Parathyroid adenoma (tissue), 2 donors: Measurements from ENCODE around the gene MAG.

Source experiments
- H2AFZ ChIP-seq: fragments of 300-600 bp; sonication (generic); one replicate; pipeline ENCODE4 v1.7.0; 2017; ENCODE audit warnings: antibody characterized with exemption, mild to moderate bottlenecking
- H3K27ac ChIP-seq: fragments of 300-600 bp; sonication (generic); one replicate; pipeline ENCODE4 v1.7.0; 2017
- H3K27me3 ChIP-seq: fragments of 300-600 bp; sonication (generic); one replicate; pipeline ENCODE4 v1.7.0; 2017; ENCODE audit warnings: low read length; ENCODE audit not compliant: control insufficient read depth, insufficient read depth
- H3K36me3 ChIP-seq: fragments of 300-600 bp; sonication (generic); one replicate; pipeline ENCODE4 v1.7.0; 2017; ENCODE audit warnings: low read length; ENCODE audit not compliant: control insufficient read depth, insufficient read depth
- H3K4me1 ChIP-seq: fragments of 300-600 bp; sonication (generic); one replicate; pipeline ENCODE4 v1.7.0; 2017; ENCODE audit warnings: control low read depth
- H3K4me2 ChIP-seq: fragments of 300-600 bp; sonication (generic); one replicate; pipeline ENCODE4 v1.7.0; 2017; ENCODE audit warnings: low read length
- H3K4me3 ChIP-seq: fragments of 300-600 bp; sonication (generic); one replicate; pipeline ENCODE4 v1.7.0; 2017; ENCODE audit warnings: low read depth, low read length
- H3K79me2 ChIP-seq: fragments of 300-600 bp; sonication (generic); one replicate; pipeline ENCODE4 v1.7.0; 2017; ENCODE audit warnings: control low read depth
- H3K9ac ChIP-seq: fragments of 300-600 bp; sonication (generic); one replicate; pipeline ENCODE4 v1.7.0; 2017; ENCODE audit warnings: mild to moderate bottlenecking
- H3K9me3 ChIP-seq: fragments of 300-600 bp; sonication (generic); one replicate; pipeline ENCODE4 v1.7.0; 2017; ENCODE audit warnings: low read length; ENCODE audit not compliant: control insufficient read depth
- TF ChIP-seq, protein P1 (sequence below): fragments of 300-600 bp; sonication (generic); IDR thresholded peaks from one replicate; pipeline ENCODE4 v1.7.0; 2017; ENCODE audit warnings: antibody characterized with exemption, mild to moderate bottlenecking
- donor health status: primary hyperparathyroidism.

Gene MAG

GRCh38 chr19:35268536-35269437, 23.2 kb upstream of the MAG start, which contains the start of gene USF2:
Gene USF2 (plus strand): TSS chr19:35268962. CDS start chr19:35269102, 140 bp downstream.
- peak within 1 kb of the TSS; percentile 95 for H3K4me2 ChIP-seq
- peaks cover 20% of the 10 kb centered on the region for H3K4me1 ChIP-seq
- TF ChIP-seq, protein P1, sequence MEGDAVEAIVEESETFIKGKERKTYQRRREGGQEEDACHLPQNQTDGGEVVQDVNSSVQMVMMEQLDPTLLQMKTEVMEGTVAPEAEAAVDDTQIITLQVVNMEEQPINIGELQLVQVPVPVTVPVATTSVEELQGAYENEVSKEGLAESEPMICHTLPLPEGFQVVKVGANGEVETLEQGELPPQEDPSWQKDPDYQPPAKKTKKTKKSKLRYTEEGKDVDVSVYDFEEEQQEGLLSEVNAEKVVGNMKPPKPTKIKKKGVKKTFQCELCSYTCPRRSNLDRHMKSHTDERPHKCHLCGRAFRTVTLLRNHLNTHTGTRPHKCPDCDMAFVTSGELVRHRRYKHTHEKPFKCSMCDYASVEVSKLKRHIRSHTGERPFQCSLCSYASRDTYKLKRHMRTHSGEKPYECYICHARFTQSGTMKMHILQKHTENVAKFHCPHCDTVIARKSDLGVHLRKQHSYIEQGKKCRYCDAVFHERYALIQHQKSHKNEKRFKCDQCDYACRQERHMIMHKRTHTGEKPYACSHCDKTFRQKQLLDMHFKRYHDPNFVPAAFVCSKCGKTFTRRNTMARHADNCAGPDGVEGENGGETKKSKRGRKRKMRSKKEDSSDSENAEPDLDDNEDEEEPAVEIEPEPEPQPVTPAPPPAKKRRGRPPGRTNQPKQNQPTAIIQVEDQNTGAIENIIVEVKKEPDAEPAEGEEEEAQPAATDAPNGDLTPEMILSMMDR = no peak
- H3K79me2 ChIP-seq = peaks cover 27% of the 10 kb centered on the region
- no peaks in the 10 kb centered on the region for H3K27me3 ChIP-seq
- H3K36me3 ChIP-seq = no peaks in the 10 kb centered on the region
- peak within 1 kb of the TSS; percentile 84 for H2AFZ ChIP-seq
- peak within 1 kb of the TSS; percentile 92 for H3K27ac ChIP-seq
- H3K9ac ChIP-seq = peak within 1 kb of the TSS; percentile 9
- H3K9me3 ChIP-seq = no peaks in the 10 kb centered on the region
- H3K4me3 ChIP-seq = peak within 1 kb of the TSS; percentile 95

DNA sequence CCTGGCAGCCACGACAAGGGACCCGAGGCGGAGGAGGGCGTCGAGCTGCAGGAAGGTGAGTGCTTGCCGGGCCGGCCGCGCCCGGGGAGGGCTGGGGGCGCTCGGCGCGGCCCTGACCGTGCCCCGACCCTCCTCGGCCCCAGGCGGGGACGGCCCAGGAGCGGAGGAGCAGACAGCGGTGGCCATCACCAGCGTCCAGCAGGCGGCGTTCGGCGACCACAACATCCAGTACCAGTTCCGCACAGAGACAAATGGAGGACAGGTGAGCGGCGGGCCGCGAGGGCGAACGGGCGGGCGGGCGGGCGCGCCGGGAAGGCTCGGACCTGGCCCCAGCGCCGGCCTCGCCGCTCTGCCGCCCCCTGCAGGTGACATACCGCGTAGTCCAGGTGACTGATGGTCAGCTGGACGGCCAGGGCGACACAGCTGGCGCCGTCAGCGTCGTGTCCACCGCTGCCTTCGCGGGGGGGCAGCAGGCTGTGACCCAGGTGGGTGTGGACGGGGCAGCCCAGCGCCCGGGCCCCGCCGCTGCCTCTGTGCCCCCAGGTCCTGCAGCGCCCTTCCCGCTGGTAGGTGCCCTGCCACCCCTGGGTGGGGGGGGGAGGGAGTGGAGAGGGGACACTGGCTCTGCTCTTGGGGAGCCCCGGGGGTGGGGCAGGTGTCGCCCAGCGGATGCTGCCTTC, 22.4 kb upstream of the MAG start:
- H3K36me3 ChIP-seq = no peaks in the 10 kb centered on the region
- peak overlapping the region; percentile 84 for H2AFZ ChIP-seq
- H3K9me3 ChIP-seq = no peaks in the 10 kb centered on the region
- H3K9ac ChIP-seq = no peak overlapping the region
- TF ChIP-seq, protein P1 = peak; percentile 59
- H3K27ac ChIP-seq = peak overlapping the region; percentile 92
- H3K4me3 ChIP-seq = peak overlapping the region; percentile 50
- H3K4me2 ChIP-seq = peak overlapping the region; percentile 73
- peaks cover 20% of the 10 kb centered on the region for H3K4me1 ChIP-seq
- H3K27me3 ChIP-seq = no peaks in the 10 kb centered on the region
- peaks cover 27% of the 10 kb centered on the region for H3K79me2 ChIP-seq

- Histone ChIP-seq H3K9me3 (no peaks in the 10 kb centered on the region), H3K36me3 (no peaks in the 10 kb centered on the region), H3K4me1 (peaks cover 17% of the 10 kb centered on the region), H3K79me2 (peaks cover 27% of the 10 kb centered on the region), H3K4me3 (no peak overlapping the region), H3K9ac (no peak overlapping the region), H2AFZ (no peak overlapping the region), H3K4me2 (no peak overlapping the region), H3K27ac (peak overlapping the region; percentile 92), H3K27me3 (no peaks in the 10 kb centered on the region)
- TF ChIP-seq, protein P1 = no peak
Measured at GRCh38 chr19:35270381-35270811, 21.6 kb upstream of the MAG start.

GRCh38 chr19:35271546-35271945, 20.4 kb upstream of the MAG start:
- Histone ChIP-seq H3K4me2 (no peak overlapping the region), H3K27ac (no peak overlapping the region), H2AFZ (no peak overlapping the region), H3K4me1 (peaks cover 10% of the 10 kb centered on the region), H3K27me3 (no peaks in the 10 kb centered on the region), H3K9ac (no peak overlapping the region), H3K79me2 (peaks cover 27% of the 10 kb centered on the region), H3K36me3 (no peaks in the 10 kb centered on the region), H3K4me3 (no peak overlapping the region), H3K9me3 (no peaks in the 10 kb centered on the region)
- TF ChIP-seq, protein P1 = no peak
